Measurements from ENCODE around the gene CHRNB4.

Gene CHRNB4

GRCh38 chr15:78637776-78638435 is 3.1 kb downstream of the CHRNB4 start:
- Histone ChIP-seq H3K27me3 (ENCODE audit: control insufficient read depth, low read length) (no peaks in the 10 kb centered on the region), H3K4me1 (ENCODE audit: control insufficient read depth, low read length) (no peaks in the 10 kb centered on the region), H3K9me3 (ENCODE audit: control insufficient read depth, insufficient read depth, low read length) (peaks cover 9% of the 10 kb centered on the region), H3K9me2 (replicated peaks; ENCODE audit: control insufficient read depth, low read length) (no peaks in the 10 kb centered on the region), H3K4me2 (ENCODE audit: low read length) (no peak overlapping the region), H3K36me3 (ENCODE audit: control insufficient read depth, low read length) (no peaks in the 10 kb centered on the region), H3K4me3 (ENCODE audit: low read length) (no peak overlapping the region), H3K79me2 (ENCODE audit: control insufficient read depth, low read length) (no peaks in the 10 kb centered on the region), H4K20me1 (ENCODE audit: control insufficient read depth, insufficient read depth, low read depth, low read length) (no peaks in the 10 kb centered on the region), H3F3A (ENCODE audit: control insufficient read depth, insufficient read depth) (no peaks in the 10 kb centered on the region), H3K27ac (ENCODE audit: low read depth, low read length) (no peak overlapping the region)
- no peak for TF ChIP-seq CTCF (IDR thresholded peaks at IDR 0.05; ENCODE audit: low read depth, low read length, poor library complexity, severe bottlenecking)
- TF ChIP-seq EZH2phosphoT487 (IDR thresholded peaks at IDR 0.05; ENCODE audit: borderline replicate concordance, low read length): no peak

- no peaks in the 10 kb centered on the region for H3K36me3 ChIP-seq (ENCODE audit: control insufficient read depth, low read length)
- H3K4me3 ChIP-seq (ENCODE audit: low read length): no peak overlapping the region
- peaks cover 11% of the 10 kb centered on the region for H3K9me3 ChIP-seq (ENCODE audit: control insufficient read depth, insufficient read depth, low read length)
- no peaks in the 10 kb centered on the region for H3K4me1 ChIP-seq (ENCODE audit: control insufficient read depth, low read length)
- H3K4me2 ChIP-seq (ENCODE audit: low read length): no peak overlapping the region
- no peaks in the 10 kb centered on the region for H3K79me2 ChIP-seq (ENCODE audit: control insufficient read depth, low read length)
- H3K27ac ChIP-seq (ENCODE audit: low read depth, low read length): no peak overlapping the region
- no peaks in the 10 kb centered on the region for H3K27me3 ChIP-seq (ENCODE audit: control insufficient read depth, low read length)
- no peaks in the 10 kb centered on the region for H3K9me2 ChIP-seq (replicated peaks; ENCODE audit: control insufficient read depth, low read length)
- no peaks in the 10 kb centered on the region for H4K20me1 ChIP-seq (ENCODE audit: control insufficient read depth, insufficient read depth, low read depth, low read length)
- TF ChIP-seq EZH2phosphoT487 (IDR thresholded peaks at IDR 0.05; ENCODE audit: borderline replicate concordance, low read length) (no peak), CTCF (IDR thresholded peaks at IDR 0.05; ENCODE audit: low read depth, low read length, poor library complexity, severe bottlenecking) (no peak)
- H3F3A ChIP-seq (ENCODE audit: control insufficient read depth, insufficient read depth): no peaks in the 10 kb centered on the region
Observed at GRCh38 chr15:78636378-78636859, 4.6 kb downstream of the CHRNB4 start.

- H3K4me1 ChIP-seq (ENCODE audit: control insufficient read depth, low read length): no peaks in the 10 kb centered on the region
- no peak overlapping the region for H3K4me3 ChIP-seq (ENCODE audit: low read length)
- H3K27ac ChIP-seq (ENCODE audit: low read depth, low read length): no peak overlapping the region
- peaks cover 11% of the 10 kb centered on the region for H3K9me3 ChIP-seq (ENCODE audit: control insufficient read depth, insufficient read depth, low read length)
- no peaks in the 10 kb centered on the region for H3K79me2 ChIP-seq (ENCODE audit: control insufficient read depth, low read length)
- H3K4me2 ChIP-seq (ENCODE audit: low read length): no peak overlapping the region
- H4K20me1 ChIP-seq (ENCODE audit: control insufficient read depth, insufficient read depth, low read depth, low read length): no peaks in the 10 kb centered on the region
- no peaks in the 10 kb centered on the region for H3K36me3 ChIP-seq (ENCODE audit: control insufficient read depth, low read length)
- TF ChIP-seq EZH2phosphoT487 (IDR thresholded peaks at IDR 0.05; ENCODE audit: borderline replicate concordance, low read length) (no peak), CTCF (IDR thresholded peaks at IDR 0.05; ENCODE audit: low read depth, low read length, poor library complexity, severe bottlenecking) (no peak)
- H3K9me2 ChIP-seq (replicated peaks; ENCODE audit: control insufficient read depth, low read length): no peaks in the 10 kb centered on the region
- H3K27me3 ChIP-seq (ENCODE audit: control insufficient read depth, low read length): no peaks in the 10 kb centered on the region
- no peaks in the 10 kb centered on the region for H3F3A ChIP-seq (ENCODE audit: control insufficient read depth, insufficient read depth)
Observed at GRCh38 chr15:78635346-78635745, 5.7 kb downstream of the CHRNB4 start.
